Endothelial cell of umbilical vein (primary cell): ENCODE measurements around the gene UBB. TPM values are rescaled to one million over a fixed set of nuclear protein-coding genes. Genes with fewer than 3 reads are reported as not detected.

ENCODE experiments used
- BruUV-seq: library from RNA; stranded (reverse); fragments of 400-500 nt; replicated peaks from 2 replicates; lab custom pipeline; 2021; lab: Mats Ljungman, UMichigan
- CTCF ChIA-PET: fragments of 300-600, 350-600 bp; sonication (Branson Sonifier 250); formaldehyde crosslinking; loops from one replicate; lab custom pipeline; 2021; ENCODE audit warnings: antibody characterized with exemption, inconsistent platforms; lab: Charles Lee
- POLR2A ChIA-PET: fragments of 300-600, 350-600 bp; sonication (Branson Sonifier 250); formaldehyde crosslinking; loops from one replicate; lab custom pipeline; 2021; ENCODE audit warnings: antibody characterized with exemption, inconsistent platforms; lab: Charles Lee
- DNase-seq: peaks from one replicate; pipeline ENCODE4 v3.0.0-alpha.2; 2011; ENCODE audit warnings: low read depth, low spot score
- FAIRE-seq: peaks from 2 replicates; lab custom pipeline; 2011; peaks lifted over from hg19 to GRCh38; lab: Jason Lieb, UNC
- H2AFZ ChIP-seq: 2 replicates; pipeline ENCODE4 v1.6.0; 2012; ENCODE audit warnings: low read depth, low read length, control low read depth, inconsistent platforms
- H3K27ac ChIP-seq: 2 replicates; pipeline ENCODE4 v1.5.1; 2011; ENCODE audit warnings: low read depth, mild to moderate bottlenecking, control low read depth, low read length, moderate library complexity; ENCODE audit not compliant: insufficient read depth
- H3K27me3 ChIP-seq, 2 experiments: 2 replicates each; pipeline versions ENCODE4 v1.6.0 to v1.6.1; 2011; ENCODE audit warnings: low read length in 2 of 2, mixed read lengths in 1 of 2; ENCODE audit not compliant: control insufficient read depth in 2 of 2, insufficient read depth in 2 of 2
- H3K36me3 ChIP-seq, 2 experiments: 2 replicates in 1 of 2; 3 replicates in 1 of 2; pipeline ENCODE4 v1.5.1; 2011; ENCODE audit warnings: low read length in 2 of 2, mild to moderate bottlenecking in 1 of 2, moderate library complexity in 1 of 2; ENCODE audit not compliant: control insufficient read depth in 2 of 2, insufficient read depth in 2 of 2; ENCODE audit errors: extremely low read depth in 1 of 2
- H3K4me1 ChIP-seq: 3 replicates; pipeline ENCODE4 v1.5.1; 2011; ENCODE audit warnings: mild to moderate bottlenecking, low read length; ENCODE audit not compliant: control insufficient read depth, insufficient read depth; ENCODE audit errors: extremely low read depth
- H3K4me2 ChIP-seq: 2 replicates; pipeline ENCODE4 v1.6.1; 2011; ENCODE audit warnings: low read length, control low read depth, mixed read lengths; ENCODE audit not compliant: insufficient read depth
- H3K4me3 ChIP-seq, 3 experiments: fragments of 200-600 bp in 1 of 3; sonication (generic), shearing (Covaris generic) in 1 of 3; replicated peaks in 1 of 3; 2 replicates each; pipeline ENCODE4 v1.5.1; 2011 to 2016; ENCODE audit warnings: control low read depth in 3 of 3, low read length in 3 of 3, mild to moderate bottlenecking in 2 of 3, inconsistent platforms in 1 of 3, low read depth in 1 of 3, moderate library complexity in 1 of 3; ENCODE audit not compliant: insufficient read depth in 1 of 3
- H3K79me2 ChIP-seq: 2 replicates; pipeline ENCODE4 v1.6.0; 2012; ENCODE audit warnings: low read length, inconsistent platforms; ENCODE audit not compliant: control insufficient read depth, insufficient read depth
- H3K9ac ChIP-seq: replicated peaks from 2 replicates; pipeline ENCODE3; 2011; ENCODE audit warnings: low read length, control low read depth; ENCODE audit not compliant: insufficient read depth; ENCODE audit errors: extremely low read depth
- H3K9me1 ChIP-seq: replicated peaks from 3 replicates; pipeline ENCODE4 v1.6.0; 2011; ENCODE audit warnings: mild to moderate bottlenecking, low read length; ENCODE audit not compliant: control insufficient read depth, insufficient read depth; ENCODE audit errors: extremely low read depth
- H3K9me3 ChIP-seq: replicated peaks from 2 replicates; pipeline ENCODE4 v1.5.1; 2012; ENCODE audit warnings: low read length, inconsistent platforms; ENCODE audit not compliant: control insufficient read depth, insufficient read depth
- H4K20me1 ChIP-seq: replicated peaks from 2 replicates; pipeline ENCODE3; 2011; ENCODE audit warnings: mild to moderate bottlenecking, low read length; ENCODE audit not compliant: control insufficient read depth, insufficient read depth; ENCODE audit errors: extremely low read depth
- EZH2 ChIP-seq: IDR thresholded peaks from 2 replicates; pipeline ENCODE4 v1.6.1; 2012; ENCODE audit warnings: borderline replicate concordance, low read depth, mild to moderate bottlenecking, moderate library complexity, low read length, inconsistent platforms; ENCODE audit not compliant: severe bottlenecking
- FOS ChIP-seq: IDR thresholded peaks from 2 replicates; pipeline ENCODE4 v1.6.1; 2011; ENCODE audit warnings: mild to moderate bottlenecking, low read length, moderate library complexity, borderline replicate concordance; ENCODE audit not compliant: insufficient read depth
- GATA2 ChIP-seq: IDR thresholded peaks from 2 replicates; pipeline ENCODE4 v1.7.0; 2011; ENCODE audit warnings: low read depth, mild to moderate bottlenecking, moderate library complexity, mixed read lengths, low read length; ENCODE audit not compliant: insufficient read length, insufficient read depth
- JUN ChIP-seq: IDR thresholded peaks from 2 replicates; pipeline ENCODE4 v1.6.1; 2011; ENCODE audit warnings: borderline replicate concordance, low read depth; ENCODE audit not compliant: insufficient read length, insufficient read depth
- MYC ChIP-seq: IDR thresholded peaks from one replicate; pipeline ENCODE4 v1.6.1; 2011; ENCODE audit warnings: mild to moderate bottlenecking, low read depth, low read length
- POLR2A ChIP-seq: IDR thresholded peaks from 2 replicates; pipeline ENCODE4 v1.6.1; 2012; ENCODE audit warnings: low read depth, mild to moderate bottlenecking, control low read depth, low read length
- POLR2AphosphoS5 ChIP-seq: IDR thresholded peaks from 2 replicates; pipeline ENCODE4 v1.6.1; 2012; ENCODE audit warnings: low read depth, mild to moderate bottlenecking, control low read depth, low read length, moderate library complexity; ENCODE audit not compliant: insufficient read depth
- dilution Hi-C: fragments of 300-500 bp; cut with MboI; formaldehyde crosslinking; loops from one replicate; pipeline ENCODE4 v1.15.0; 2019; ENCODE audit warnings: low sequenced_read_pairs; ENCODE audit not compliant: extremely low pct_ligation_motif_present
- intact Hi-C: fragments of 100-400 bp; cut with micrococcal nuclease; formaldehyde crosslinking; loops from one replicate; pipeline ENCODE4 v1.10.0; 2022
- polyA plus RNA-seq, 4 experiments: library from polyadenylated mRNA; depleted of rRNA in 3 of 4; stranded (reverse) in 3 of 4; unstranded in 1 of 4; fragments of >200 nt; gene quantifications; 2 replicates each; pipeline versions ENCODE4 v1.2.1 to v1.2.3, GENCODE V29; 2011 to 2012; ENCODE audit warnings: missing spikeins in 1 of 4
- total RNA-seq: library from RNA; stranded (reverse); gene quantifications from 2 replicates; pipeline ENCODE4 v1.2.3, GENCODE V29; 2021
- TF ChIP-seq, protein P1 (sequence below), 2 donors: IDR thresholded peaks; 1 replicate in 1 of 2; 2 replicates in 1 of 2; pipeline ENCODE4 v1.5.1; 2011; ENCODE audit warnings: low read length in 2 of 2, mild to moderate bottlenecking in 2 of 2, moderate library complexity in 2 of 2, control low read depth in 1 of 2, inconsistent platforms in 1 of 2, low read depth in 1 of 2; ENCODE audit not compliant: insufficient read depth in 1 of 2; ENCODE audit errors: extremely low read depth in 1 of 2
- TF ChIP-seq, protein P2 (sequence below): IDR thresholded peaks from 2 replicates; pipeline ENCODE4 v1.6.1; 2011; ENCODE audit not compliant: insufficient read depth, insufficient read length

The UBB gene
- total and polyA plus RNA-seq, 2 donors (not counting 3 experiments of a cell fraction or from before 2014, with no cell fraction given) = 1,294 to 1,683 TPM

DNA sequence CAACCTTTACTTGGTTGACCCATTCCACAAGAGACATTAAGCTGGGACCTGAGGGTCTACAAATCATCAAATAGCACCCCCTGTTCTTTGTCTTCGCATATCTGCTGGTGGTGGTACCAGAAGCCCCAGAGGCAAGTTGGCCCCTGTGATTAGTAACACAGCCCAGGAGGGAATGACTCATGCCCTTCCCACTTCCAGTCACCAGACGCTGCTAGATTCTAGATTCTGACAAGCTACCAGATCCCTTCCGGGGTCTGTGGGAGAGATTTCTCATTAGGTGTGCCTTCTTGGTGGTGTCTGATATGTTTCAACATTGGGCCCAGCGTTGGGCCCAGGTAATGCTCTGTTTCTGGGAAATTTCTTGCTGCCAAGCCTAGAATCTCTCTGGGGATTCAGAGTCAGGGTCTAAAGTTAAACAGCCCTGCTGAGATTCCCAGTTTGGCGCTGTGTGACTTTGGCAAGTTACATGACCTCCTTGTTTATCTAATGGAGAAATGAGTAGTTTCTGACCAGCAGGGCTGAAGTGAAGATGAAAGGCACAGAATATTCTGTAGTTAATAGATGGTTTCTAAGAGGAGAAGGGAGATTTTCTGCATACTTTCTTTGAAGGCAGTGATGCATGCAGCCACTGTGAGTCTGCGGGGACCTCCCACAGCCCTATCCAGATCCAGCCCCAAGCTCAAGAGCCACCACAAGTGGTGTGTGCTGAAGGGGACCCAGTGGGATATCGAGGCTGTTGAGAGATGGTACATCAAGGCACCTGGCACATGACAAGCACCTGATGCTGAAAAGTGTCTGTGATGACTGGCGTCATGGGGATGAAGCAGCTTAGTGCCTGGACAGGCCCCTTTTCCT lies 38.4 kb downstream of the UBB start:
- Histone ChIP-seq H3K36me3 (no peaks in the 10 kb centered on the region), H3K27me3 (no peaks in the 10 kb centered on the region), H2AFZ (peak overlapping the region; percentile 55), H3K4me3 (no peak overlapping the region), H3K9ac (no peak overlapping the region), H3K27ac (peak overlapping the region; percentile 47), H3K4me1 (peaks cover 23% of the 10 kb centered on the region), H3K9me1 (no peaks in the 10 kb centered on the region), H4K20me1 (no peaks in the 10 kb centered on the region), H3K9me3 (no peaks in the 10 kb centered on the region), H3K79me2 (no peaks in the 10 kb centered on the region), H3K4me2 (peak overlapping the region; percentile 19)
- ChIA-PET CTCF (interaction anchor here (1.0 to 2.1 kb wide), 7 partner anchors 9 to 102 kb away, joined by 3 to 8 read pairs (median 5); no protein-coding TSS in a partner anchor), POLR2A (interaction anchor here (1.2 to 2.0 kb wide), 2 partner anchors 20 to 38 kb away, joined by 8 to 11 read pairs; partner anchors contain the start of gene UBB)
- intact Hi-C loops (loop anchor here (10.0 kb wide), 1 partner anchor 54 kb away; no protein-coding TSS in a partner anchor), dilution Hi-C loops (no loop called here)
- FAIRE-seq (peak; percentile 92), DNase-seq (peak; percentile 63)
- BruUV-seq = no TSS peak
- no peak for TF ChIP-seq POLR2A
- no peak for TF ChIP-seq POLR2AphosphoS5
- TF ChIP-seq GATA2 = peak; percentile 79
- TF ChIP-seq JUN = peak; percentile 56
- peak; percentile 86 for TF ChIP-seq FOS

DNA sequence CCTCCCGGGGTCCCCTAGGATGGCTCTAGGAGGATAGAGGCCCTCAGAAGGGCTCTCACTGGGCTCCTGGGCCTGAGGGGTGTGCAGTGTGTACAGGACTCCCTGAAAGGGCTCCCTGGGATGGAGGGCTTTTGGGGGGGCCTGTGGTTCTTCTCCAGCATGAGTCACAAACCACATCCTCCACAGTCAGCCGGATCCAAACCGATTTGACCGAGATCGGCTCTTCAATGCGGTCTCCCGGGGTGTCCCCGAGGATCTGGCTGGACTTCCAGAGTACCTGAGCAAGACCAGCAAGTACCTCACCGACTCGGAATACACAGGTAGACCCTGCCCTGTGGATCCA lies 39.0 kb downstream of the UBB start:
- Histone ChIP-seq H3K36me3 (no peaks in the 10 kb centered on the region), H3K9ac (no peak overlapping the region), H3K27ac (peak overlapping the region; percentile 47), H3K27me3 (no peaks in the 10 kb centered on the region), H3K4me2 (no peak overlapping the region), H3K4me3 (no peak overlapping the region), H3K79me2 (no peaks in the 10 kb centered on the region), H3K9me1 (no peaks in the 10 kb centered on the region), H4K20me1 (no peaks in the 10 kb centered on the region), H3K4me1 (peaks cover 23% of the 10 kb centered on the region), H2AFZ (peak overlapping the region; percentile 47), H3K9me3 (no peaks in the 10 kb centered on the region)
- TF ChIP-seq, protein P1, sequence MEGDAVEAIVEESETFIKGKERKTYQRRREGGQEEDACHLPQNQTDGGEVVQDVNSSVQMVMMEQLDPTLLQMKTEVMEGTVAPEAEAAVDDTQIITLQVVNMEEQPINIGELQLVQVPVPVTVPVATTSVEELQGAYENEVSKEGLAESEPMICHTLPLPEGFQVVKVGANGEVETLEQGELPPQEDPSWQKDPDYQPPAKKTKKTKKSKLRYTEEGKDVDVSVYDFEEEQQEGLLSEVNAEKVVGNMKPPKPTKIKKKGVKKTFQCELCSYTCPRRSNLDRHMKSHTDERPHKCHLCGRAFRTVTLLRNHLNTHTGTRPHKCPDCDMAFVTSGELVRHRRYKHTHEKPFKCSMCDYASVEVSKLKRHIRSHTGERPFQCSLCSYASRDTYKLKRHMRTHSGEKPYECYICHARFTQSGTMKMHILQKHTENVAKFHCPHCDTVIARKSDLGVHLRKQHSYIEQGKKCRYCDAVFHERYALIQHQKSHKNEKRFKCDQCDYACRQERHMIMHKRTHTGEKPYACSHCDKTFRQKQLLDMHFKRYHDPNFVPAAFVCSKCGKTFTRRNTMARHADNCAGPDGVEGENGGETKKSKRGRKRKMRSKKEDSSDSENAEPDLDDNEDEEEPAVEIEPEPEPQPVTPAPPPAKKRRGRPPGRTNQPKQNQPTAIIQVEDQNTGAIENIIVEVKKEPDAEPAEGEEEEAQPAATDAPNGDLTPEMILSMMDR (IDR thresholded peaks at IDR 0.05; ENCODE audit: extremely low read depth in 1 of 2, insufficient read depth in 1 of 2, low read depth in 1 of 2, low read length in 2 of 2) = no peak
- TF ChIP-seq EZH2 = no peak
- no peak for TF ChIP-seq JUN
- TF ChIP-seq FOS = no peak
- no peak for TF ChIP-seq MYC
- no peak for TF ChIP-seq POLR2A
- no peak for TF ChIP-seq GATA2
- no peak for TF ChIP-seq POLR2AphosphoS5
- TF ChIP-seq, protein P2, sequence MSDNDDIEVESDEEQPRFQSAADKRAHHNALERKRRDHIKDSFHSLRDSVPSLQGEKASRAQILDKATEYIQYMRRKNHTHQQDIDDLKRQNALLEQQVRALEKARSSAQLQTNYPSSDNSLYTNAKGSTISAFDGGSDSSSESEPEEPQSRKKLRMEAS = no peak
- FAIRE-seq = no peak
- dilution Hi-C loops (no loop called here), intact Hi-C loops (loop anchor here (10.0 kb wide), 1 partner anchor 55 kb away; no protein-coding TSS in a partner anchor)
- POLR2A ChIA-PET = interaction anchor here (1.2 to 2.0 kb wide), 2 partner anchors 19 to 39 kb away, joined by 8 to 11 read pairs; partner anchors contain the start of gene UBB
- DNase-seq = no peak
- BruUV-seq = no TSS peak
- CTCF ChIA-PET = interaction anchor here (1.1 to 2.1 kb wide), 4 partner anchors 8 to 57 kb away, joined by 5 to 8 read pairs (median 6); no protein-coding TSS in a partner anchor
